Measurements from ENCODE around the gene PDE3A.
"Not testable (repeated sequence)": the region's sequence is repeated elsewhere in the genome, so short reads cannot be mapped to it uniquely, and the experiment has no call there.

The PDE3A gene

GRCh38 chr12:20368114-20368650 is at the start of gene PDE3A:
Gene PDE3A (plus strand): TSS chr12:20368537. CDS start chr12:20369285, 748 bp downstream.
- peak; percentile 63 for DNase-seq (ENCODE audit: low read depth)

- no peak for DNase-seq (ENCODE audit: low read depth)
Measured at GRCh38 chr12:20319366-20319765, 49.0 kb upstream of the PDE3A start.

GRCh38 chr12:20320552-20320951 is 47.8 kb upstream of the PDE3A start:
- DNase-seq (ENCODE audit: low read depth): no peak

- not testable (repeated sequence) for DNase-seq (ENCODE audit: low read depth)
Measured at GRCh38 chr12:20330826-20331505, 37.4 kb upstream of the PDE3A start.

- no peak for DNase-seq (ENCODE audit: low read depth)
Measured at GRCh38 chr12:20339060-20339459, 29.3 kb upstream of the PDE3A start.

GRCh38 chr12:20342111-20342510 is 26.2 kb upstream of the PDE3A start:
- DNase-seq (ENCODE audit: low read depth): peak; percentile 20

GRCh38 chr12:20345866-20346265 is 22.5 kb upstream of the PDE3A start:
- no peak for DNase-seq (ENCODE audit: low read depth)

- no peak for DNase-seq (ENCODE audit: low read depth)
Measured at GRCh38 chr12:20350026-20350425, 18.3 kb upstream of the PDE3A start.

GRCh38 chr12:20350495-20350894 is 17.8 kb upstream of the PDE3A start:
- peak; percentile 75 for DNase-seq (ENCODE audit: low read depth)

GRCh38 chr12:20351406-20351805 is 16.9 kb upstream of the PDE3A start:
- DNase-seq (ENCODE audit: low read depth): no peak

GRCh38 chr12:20356048-20356447 is 12.3 kb upstream of the PDE3A start:
- DNase-seq (ENCODE audit: low read depth): no peak

GRCh38 chr12:20360407-20360806 is 7.9 kb upstream of the PDE3A start:
- DNase-seq (ENCODE audit: low read depth): no peak

- DNase-seq (ENCODE audit: low read depth): no peak
Measured at GRCh38 chr12:20361416-20361815, 6.9 kb upstream of the PDE3A start.

GRCh38 chr12:20364501-20364900 is 3.8 kb upstream of the PDE3A start:
- no peak for DNase-seq (ENCODE audit: low read depth)

- no peak for DNase-seq (ENCODE audit: low read depth)
Measured at GRCh38 chr12:20366776-20367409, 1.4 kb upstream of the PDE3A start.

- no peak for DNase-seq (ENCODE audit: low read depth)
Measured at GRCh38 chr12:20367583-20368113, 689 bp upstream of the PDE3A start.

GRCh38 chr12:20368651-20369304 is 441 bp downstream of the PDE3A start:
- no peak for DNase-seq (ENCODE audit: low read depth)

GRCh38 chr12:20369305-20370013 is 1.1 kb downstream of the PDE3A start:
- no peak for DNase-seq (ENCODE audit: low read depth)

- DNase-seq (ENCODE audit: low read depth): no peak
Measured at GRCh38 chr12:20370014-20370386, 1.7 kb downstream of the PDE3A start.

- no peak for DNase-seq (ENCODE audit: low read depth)
Measured at GRCh38 chr12:20370866-20371519, 2.7 kb downstream of the PDE3A start.

GRCh38 chr12:20372326-20373096 is 4.2 kb downstream of the PDE3A start:
- no peak for DNase-seq (ENCODE audit: low read depth)
